B cell (primary cell): ENCODE data around the gene ANTXRL. TPM values are rescaled to one million over a fixed set of nuclear protein-coding genes. Genes with fewer than 3 reads are reported as not detected.
A peak's percentile ranks its signal among the peaks of the same experiment; 100 is the strongest.
"Not testable (repeated sequence)": the region's sequence is repeated elsewhere in the genome, so short reads cannot be mapped to it uniquely, and the experiment has no call there.

ENCODE experiments used
- ATAC-seq: fragments of 200-7000 bp; cut with Tn5 transposase; one replicate; pipeline ENCODE4 v1.10.0; 2021; ENCODE audit warnings: low read depth, mild to moderate bottlenecking, moderate number of reproducible peaks, moderate library complexity
- CTCF ChIA-PET: fragments of 350-600 bp; sonication (Branson Sonifier 250); formaldehyde crosslinking; loops from one replicate; lab custom pipeline; 2021; ENCODE audit warnings: antibody characterized with exemption, inconsistent platforms; lab: Charles Lee
- POLR2A ChIA-PET: fragments of 350-600 bp; sonication (Branson Sonifier 250); formaldehyde crosslinking; loops from one replicate; lab custom pipeline; 2021; ENCODE audit warnings: antibody characterized with exemption; lab: Charles Lee
- DNase-seq: peaks from one replicate; pipeline ENCODE4 v3.0.0; 2013
- H2AFZ ChIP-seq: 2 replicates; pipeline ENCODE4 v1.6.1; 2012; ENCODE audit warnings: mild to moderate bottlenecking, low read depth, low read length; ENCODE audit not compliant: insufficient read depth, poor library complexity, severe bottlenecking
- H3K27ac ChIP-seq, 2 donors: 1 replicate in 1 of 2; 2 replicates in 1 of 2; pipeline ENCODE4 v1.5.1; 2012 to 2013; ENCODE audit warnings: low read length in 2 of 2, mild to moderate bottlenecking in 2 of 2, moderate library complexity in 1 of 2
- H3K27me3 ChIP-seq, 4 experiments: fragments of 200-600 bp in 1 of 4; sonication (generic) in 1 of 4; replicated peaks in 1 of 4; 1 replicate in 2 of 4; 2 replicates in 2 of 4; pipeline versions ENCODE4 v1.6.1 to v1.7.0; 2013 to 2016; ENCODE audit warnings: low read length in 3 of 4, mild to moderate bottlenecking in 2 of 4, mixed read lengths in 1 of 4, moderate library complexity in 1 of 4; ENCODE audit not compliant: insufficient read depth in 4 of 4, control insufficient read depth in 3 of 4; ENCODE audit errors: control extremely low read depth in 1 of 4
- H3K36me3 ChIP-seq, 2 experiments: replicated peaks in 1 of 2; 1 replicate in 1 of 2; 2 replicates in 1 of 2; pipeline versions ENCODE4 v1.6.1 to v1.7.1; 2013; ENCODE audit warnings: low read length in 1 of 2; ENCODE audit not compliant: insufficient read depth in 2 of 2, control insufficient read depth in 1 of 2; ENCODE audit errors: control extremely low read depth in 1 of 2, extremely low read depth in 1 of 2
- H3K4me1 ChIP-seq, 2 donors: fragments of 200-600 bp in 1 of 2; sonication (generic) in 1 of 2; 1 replicate in 1 of 2; 2 replicates in 1 of 2; pipeline versions ENCODE4 v1.5.1 to v1.6.1; 2013 to 2017; ENCODE audit warnings: low read length in 2 of 2; ENCODE audit not compliant: control insufficient read depth in 2 of 2, insufficient read depth in 2 of 2
- H3K4me2 ChIP-seq: replicated peaks from 2 replicates; pipeline ENCODE3; 2012; ENCODE audit warnings: mild to moderate bottlenecking, low read depth, low read length; ENCODE audit not compliant: poor library complexity, severe bottlenecking
- H3K4me3 ChIP-seq, 5 experiments: fragments of 200-600 bp in 1 of 5; sonication (generic) in 1 of 5; 1 replicate in 3 of 5; 2 replicates in 2 of 5; pipeline versions ENCODE4 v1.5.1 to v1.7.0; 2011 to 2016; ENCODE audit warnings: low read length in 4 of 5, mild to moderate bottlenecking in 4 of 5, low read depth in 2 of 5, control low read depth in 1 of 5, moderate library complexity in 1 of 5; ENCODE audit not compliant: insufficient read depth in 1 of 5; ENCODE audit errors: control extremely low read depth in 1 of 5, extremely low read depth in 1 of 5
- H3K79me2 ChIP-seq: fragments of 200-600 bp; sonication (generic); one replicate; pipeline ENCODE4 v1.6.0; 2016; ENCODE audit warnings: low read length; ENCODE audit not compliant: control insufficient read depth, insufficient read depth
- H3K9ac ChIP-seq: fragments of 200-600 bp; sonication (generic); 2 replicates; pipeline ENCODE4 v1.6.1; 2017; ENCODE audit warnings: mild to moderate bottlenecking, low read length, moderate library complexity
- H3K9me3 ChIP-seq, 3 donors: one replicate each; pipeline versions ENCODE4 v1.6.1 to v1.7.1; 2013; ENCODE audit warnings: low read length in 2 of 3; ENCODE audit not compliant: control insufficient read depth in 2 of 3, insufficient read depth in 1 of 3; ENCODE audit errors: control extremely low read depth in 1 of 3
- H4K20me1 ChIP-seq: 2 replicates; pipeline ENCODE4 v1.6.0; 2012; ENCODE audit warnings: mild to moderate bottlenecking, low read length; ENCODE audit not compliant: insufficient read depth, control insufficient read depth, poor library complexity, severe bottlenecking
- H3K27ac Mint-ChIP-seq: one replicate; pipeline ENCODE4 v1.8.0; 2021; ENCODE audit warnings: mixed read lengths
- H3K27me3 Mint-ChIP-seq: one replicate; pipeline ENCODE4 v1.8.0; 2021; ENCODE audit warnings: mixed read lengths
- H3K4me1 Mint-ChIP-seq: one replicate; pipeline ENCODE4 v1.8.0; 2021; ENCODE audit warnings: mixed read lengths
- H3K4me3 Mint-ChIP-seq: one replicate; pipeline ENCODE4 v1.8.0; 2021; ENCODE audit warnings: mixed read lengths
- H3K9me3 Mint-ChIP-seq: one replicate; pipeline ENCODE4 v1.8.0; 2022; ENCODE audit warnings: mixed read lengths; ENCODE audit not compliant: insufficient read depth
- CTCF ChIP-seq: fragments of 200-600 bp; IDR thresholded peaks from one replicate; pipeline ENCODE4 v1.8.0; 2022; ENCODE audit warnings: antibody characterized with exemption, mild to moderate bottlenecking
- EZH2 ChIP-seq: IDR thresholded peaks from 2 replicates; pipeline ENCODE4 v1.6.1; 2012; ENCODE audit warnings: borderline replicate concordance, low read depth, mild to moderate bottlenecking, moderate library complexity, low read length; ENCODE audit not compliant: insufficient read depth, poor library complexity, severe bottlenecking
- WGBS: methylation state at CpG from one replicate; pipeline ENCODE4 v1.1.5; 2013; ENCODE audit warnings: missing lambda C conversion rate; ENCODE audit not compliant: insufficient coverage; 5-methylcytosine and 5-hydroxymethylcytosine counted together
- intact Hi-C: fragments of 100-400 bp; cut with micrococcal nuclease; formaldehyde crosslinking; loops from one replicate; pipeline ENCODE4 v1.10.0; 2022
- polyA plus RNA-seq: library from polyadenylated mRNA; depleted of rRNA; stranded (reverse); fragments of >200 nt; gene quantifications from 2 replicates; pipeline ENCODE4 v1.2.3, GENCODE V29; 2012
- total RNA-seq, 2 donors: library from RNA; stranded (reverse); fragments of 120-200 nt in 1 of 2; gene quantifications; 1 replicate in 1 of 2; 2 replicates in 1 of 2; pipeline versions ENCODE4 v1.2.3 to v1.2.4, GENCODE V29; 2013 to 2022

Gene ANTXRL
- total and polyA plus RNA-seq, 2 donors (not counting 1 experiment from before 2014, with no cell fraction given): not detected

DNA sequence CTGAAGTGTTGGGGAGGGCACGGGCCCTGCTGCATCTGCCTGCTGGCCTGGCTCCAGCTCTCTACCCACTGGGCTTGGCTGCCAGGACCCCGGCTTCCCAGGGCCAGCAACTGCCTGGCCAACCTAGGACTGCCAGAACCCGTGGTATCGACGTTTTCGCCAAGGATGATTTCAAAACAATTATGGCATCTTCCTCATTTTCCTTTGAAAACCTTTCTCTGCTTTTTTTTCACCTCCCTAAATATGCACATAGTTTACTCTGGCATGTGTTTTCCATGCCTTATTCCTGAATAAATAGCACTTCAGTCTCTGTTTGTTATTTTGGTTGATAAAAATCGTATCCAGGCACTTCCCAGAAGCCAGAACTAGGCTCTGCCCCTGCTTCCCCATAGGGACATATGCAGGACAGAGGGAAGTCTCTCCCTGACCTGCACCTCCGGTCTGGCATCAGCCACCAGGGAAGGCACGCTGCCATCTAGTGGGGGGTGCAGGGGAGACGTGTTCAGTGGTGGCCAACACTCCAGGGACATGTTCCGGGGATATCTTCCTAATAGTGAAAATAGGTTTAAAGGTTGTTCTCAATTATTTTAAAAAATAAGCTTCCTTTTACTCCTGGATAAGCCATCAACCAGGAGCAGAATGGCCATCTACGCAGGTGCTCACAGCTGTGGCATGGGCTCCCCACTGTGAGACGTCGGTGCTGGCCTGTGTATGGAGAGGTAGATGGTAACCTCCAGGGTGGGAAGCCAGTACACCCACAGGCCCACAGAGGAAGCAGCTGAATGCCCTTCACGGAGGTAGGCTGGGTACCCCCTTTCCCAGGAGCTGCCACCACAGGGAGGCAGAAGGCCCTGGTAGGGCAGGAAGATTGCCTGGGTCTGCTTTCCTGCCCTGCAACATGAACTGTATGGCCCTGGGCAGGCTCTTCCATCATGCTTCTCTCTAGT is 30.7 kb upstream of the ANTXRL start:
- 65% methylated on average over 11 of the region's 15 CpGs for WGBS
- DNase-seq: peak; percentile 41
- Histone ChIP-seq H2AFZ (no peak overlapping the region), H3K36me3 (peaks cover 0 to 27% of the 10 kb centered on the region in 2 experiments), H3K27me3 (no peaks in the 10 kb centered on the region), H4K20me1 (no peaks in the 10 kb centered on the region), H3K9ac (no peak overlapping the region), H3K4me1 (no peaks in the 10 kb centered on the region), H3K79me2 (peaks cover 37% of the 10 kb centered on the region), H3K9me3 (no peaks in the 10 kb centered on the region), H3K27ac (no peak overlapping the region), H3K4me2 (no peak overlapping the region), H3K4me3 (no peak overlapping the region)
- intact Hi-C loops: no loop called here
- CTCF ChIA-PET: interaction anchor here (0.7 to 1.1 kb wide), 2 partner anchors 150 to 1021 kb away, joined by 3 to 5 read pairs; no protein-coding TSS in a partner anchor
- POLR2A ChIA-PET: no interaction called here
- Mint-ChIP-seq H3K9me3 (no peaks in the 10 kb centered on the region), H3K4me3 (no peak overlapping the region), H3K27me3 (no peaks in the 10 kb centered on the region), H3K27ac (no peak overlapping the region), H3K4me1 (peaks cover 1% of the 10 kb centered on the region)
- TF ChIP-seq EZH2 (no peak), CTCF (peak; percentile 58)
- peak; percentile 49 for ATAC-seq

GRCh38 chr10:46257099-46257498 is 29.7 kb upstream of the ANTXRL start:
- 83% methylated on average over 1 of the region's 4 CpGs for WGBS
- no peak overlapping the region for H3K9ac ChIP-seq
- ChIA-PET POLR2A (no interaction called here), CTCF (no interaction called here)
- ATAC-seq (no peak), DNase-seq (no peak)
- no peaks in the 10 kb centered on the region for H3K4me1 ChIP-seq
- TF ChIP-seq EZH2: no peak
- H2AFZ ChIP-seq: no peak overlapping the region
- no peak overlapping the region for H3K27ac Mint-ChIP-seq
- no peaks in the 10 kb centered on the region for H3K9me3 ChIP-seq
- no peak overlapping the region for H3K4me3 ChIP-seq
- peaks cover 1% of the 10 kb centered on the region for H3K4me1 Mint-ChIP-seq
- H3K27me3 Mint-ChIP-seq: no peaks in the 10 kb centered on the region
- no peak overlapping the region for H3K4me3 Mint-ChIP-seq
- peaks cover 0 to 28% of the 10 kb centered on the region in 2 experiments for H3K36me3 ChIP-seq
- H3K9me3 Mint-ChIP-seq: no peaks in the 10 kb centered on the region
- no peaks in the 10 kb centered on the region for H3K27me3 ChIP-seq
- no peak overlapping the region for H3K27ac ChIP-seq
- H3K79me2 ChIP-seq: peaks cover 37% of the 10 kb centered on the region
- intact Hi-C loops: no loop called here
- no peaks in the 10 kb centered on the region for H4K20me1 ChIP-seq
- no peak overlapping the region for H3K4me2 ChIP-seq

DNA sequence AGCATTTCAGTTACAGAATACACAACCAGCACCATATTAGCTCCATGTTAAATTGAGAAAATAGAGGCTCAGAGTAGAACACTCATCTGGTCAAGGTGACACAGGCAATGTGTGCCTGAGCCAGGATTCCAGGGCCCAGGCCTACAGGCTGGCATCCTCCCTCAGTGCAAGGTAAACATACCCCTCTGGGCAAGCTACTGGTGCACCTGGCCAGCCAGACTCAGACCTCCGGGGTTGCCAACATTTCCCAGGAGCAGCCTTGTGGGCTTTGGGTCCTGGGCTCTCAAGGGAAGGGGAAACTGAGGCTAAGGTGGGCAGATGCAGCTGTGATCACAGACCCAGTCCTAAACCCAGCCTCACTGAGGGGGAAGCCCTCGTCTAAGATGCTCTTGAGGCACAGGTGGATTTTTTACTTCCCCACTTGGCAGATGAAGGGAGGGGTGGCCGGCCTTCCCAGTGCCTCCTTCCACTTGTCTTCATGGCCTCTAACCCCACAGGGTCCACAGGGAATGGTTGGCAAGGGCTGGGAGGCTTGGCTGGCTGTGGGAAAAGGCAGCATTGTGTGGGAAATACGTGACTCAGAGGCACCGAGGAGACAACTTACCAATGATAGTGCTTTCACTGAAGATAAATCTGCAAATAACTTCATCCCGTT is 23.8 kb upstream of the ANTXRL start:
- H3K27me3 ChIP-seq, DNase-seq, H3K27ac ChIP-seq, H3K9me3 Mint-ChIP-seq, H2AFZ ChIP-seq, intact Hi-C loops, H3K4me3 ChIP-seq, CTCF ChIA-PET, POLR2A ChIA-PET, H3K27ac Mint-ChIP-seq, H3K9ac ChIP-seq, H3K27me3 Mint-ChIP-seq, H4K20me1 ChIP-seq, H3K4me3 Mint-ChIP-seq, H3K9me3 ChIP-seq, H3K4me1 Mint-ChIP-seq, H3K4me2 ChIP-seq, ATAC-seq: not testable (repeated sequence)
- 80% methylated on average over 1 of the region's 6 CpGs for WGBS
- Histone ChIP-seq H3K36me3 (peaks cover 0 to 12% of the 10 kb centered on the region in 2 experiments), H3K79me2 (peaks cover 26% of the 10 kb centered on the region), H3K4me1 (peaks cover 21 to 26% of the 10 kb centered on the region in 2 donors)
